Stimulated activated CD4-positive, alpha-beta T cell treated with anti-CD3 and anti-CD28 coated beads, TNF-alpha, amount 100 ng/mL, for 1 hour (primary cell): ENCODE results near the gene APOBEC3B.
"Not testable (repeated sequence)": the region's sequence is repeated elsewhere in the genome, so short reads cannot be mapped to it uniquely, and the experiment has no call there.

Experiments
- DNase-seq, 3 donors: peaks; one replicate each; pipeline ENCODE4 v3.0.0-alpha.2; 2020; ENCODE audit warnings: low read depth in 3 of 3, low spot score in 1 of 3

APOBEC3B gene

GRCh38 chr22:39026509-39027150 is 44.5 kb downstream of the APOBEC3B start:
- no peak for DNase-seq

- no peak for DNase-seq
Measured at GRCh38 chr22:39027717-39028116, 45.6 kb downstream of the APOBEC3B start.

- no peak for DNase-seq
Measured at GRCh38 chr22:39028281-39028680, 46.1 kb downstream of the APOBEC3B start.

- no peak for DNase-seq
Measured at GRCh38 chr22:39029227-39029626, 47.1 kb downstream of the APOBEC3B start.

GRCh38 chr22:39030705-39031104 is 48.6 kb downstream of the APOBEC3B start:
- no peak for DNase-seq

GRCh38 chr22:39031434-39032295 is 49.5 kb downstream of the APOBEC3B start:
- not testable (repeated sequence) for DNase-seq

GRCh38 chr22:39037071-39037470 is 54.9 kb downstream of the APOBEC3B start:
- DNase-seq, result not testable (repeated sequence)

- no peak for DNase-seq
Measured at GRCh38 chr22:39039306-39040126, 57.4 kb downstream of the APOBEC3B start.

GRCh38 chr22:39040155-39040537 is 58.0 kb downstream of the APOBEC3B start:
- DNase-seq, result not testable (repeated sequence)

- peak in 2 of 3 donors; percentile 34 to 44 for DNase-seq
Measured at GRCh38 chr22:39040538-39041296, 58.6 kb downstream of the APOBEC3B start, which contains the start of gene APOBEC3F. APOBEC3F (plus strand) TSS chr22:39040864; CDS start chr22:39040961, 97 bp downstream.

GRCh38 chr22:39041908-39042307 is 59.8 kb downstream of the APOBEC3B start:
- no peak for DNase-seq
